ENCODE data around the gene KDM5A.

DNA sequence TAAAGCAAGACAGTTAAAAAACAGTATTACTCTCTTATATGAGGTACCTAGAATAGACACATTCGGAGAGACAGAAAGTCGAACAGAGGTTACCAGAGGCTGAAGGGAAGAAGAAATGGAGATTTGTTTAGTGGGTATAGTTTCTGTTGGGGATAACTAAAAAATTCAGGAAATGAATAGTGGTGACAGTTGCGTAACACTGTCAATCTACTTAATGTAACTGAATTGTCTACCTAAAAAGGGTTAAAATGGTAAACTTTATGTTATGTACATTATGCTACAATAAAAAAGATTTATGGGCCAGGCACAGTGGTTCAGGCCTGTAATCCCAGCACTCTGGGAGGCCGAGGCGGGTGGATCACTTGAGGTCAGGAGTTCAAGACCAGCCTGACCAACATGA is 95.9 kb downstream of the KDM5A start:
- TF ChIP-seq POLR2AphosphoS5 (IDR thresholded peaks at IDR 0.05; ENCODE audit: borderline replicate concordance, low read depth, low read length) = no peak
- no peak for TF ChIP-seq EZH2 (IDR thresholded peaks at IDR 0.05)

All from SK-N-MC (cell line).